Stimulated activated CD4-positive, alpha-beta T cell treated with anti-CD3 and anti-CD28 coated beads, Interleukin-4, amount 100 ng/mL, for 48 hours (primary cell): ENCODE measurements around the gene USP17L10.
"Not testable (repeated sequence)": the region's sequence is repeated elsewhere in the genome, so short reads cannot be mapped to it uniquely, and the experiment has no call there.

Experiments used
- DNase-seq, 2 donors: peaks; one replicate each; pipeline ENCODE4 v3.0.0-alpha.2; 2020; ENCODE audit warnings: low read depth in 2 of 2

USP17L10 gene, protein sequence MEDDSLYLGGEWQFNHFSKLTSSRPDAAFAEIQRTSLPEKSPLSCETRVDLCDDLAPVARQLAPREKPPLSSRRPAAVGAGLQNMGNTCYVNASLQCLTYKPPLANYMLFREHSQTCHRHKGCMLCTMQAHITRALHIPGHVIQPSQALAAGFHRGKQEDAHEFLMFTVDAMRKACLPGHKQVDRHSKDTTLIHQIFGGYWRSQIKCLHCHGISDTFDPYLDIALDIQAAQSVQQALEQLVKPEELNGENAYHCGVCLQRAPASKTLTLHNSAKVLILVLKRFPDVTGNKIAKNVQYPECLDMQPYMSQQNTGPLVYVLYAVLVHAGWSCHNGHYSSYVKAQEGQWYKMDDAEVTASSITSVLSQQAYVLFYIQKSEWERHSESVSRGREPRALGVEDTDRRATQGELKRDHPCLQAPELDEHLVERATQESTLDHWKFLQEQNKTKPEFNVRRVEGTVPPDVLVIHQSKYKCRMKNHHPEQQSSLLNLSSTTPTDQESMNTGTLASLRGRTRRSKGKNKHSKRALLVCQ

DNA sequence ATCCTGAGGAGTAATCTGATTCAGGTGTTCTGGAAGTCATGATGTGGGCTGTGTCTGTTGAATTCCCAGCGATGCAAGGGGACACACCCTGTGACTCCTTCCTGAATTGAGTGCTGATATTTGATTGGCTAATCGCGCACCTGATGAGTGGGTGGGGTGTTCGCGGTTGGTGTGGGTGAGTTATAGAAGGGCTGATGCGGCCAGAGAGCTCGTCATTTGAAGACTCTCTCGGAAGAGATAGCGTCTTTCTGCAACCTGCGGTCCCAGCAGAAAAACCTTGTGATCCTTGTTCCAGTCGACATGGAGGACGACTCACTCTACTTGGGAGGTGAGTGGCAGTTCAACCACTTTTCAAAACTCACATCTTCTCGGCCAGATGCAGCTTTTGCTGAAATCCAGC lies at the start of gene USP17L10:
TSS of gene USP17L10 (plus strand) at position 301 of the 400 bp plus-strand sequence. CDS start at position 301, 0 bp downstream.
- DNase-seq, result not testable (repeated sequence)

DNA sequence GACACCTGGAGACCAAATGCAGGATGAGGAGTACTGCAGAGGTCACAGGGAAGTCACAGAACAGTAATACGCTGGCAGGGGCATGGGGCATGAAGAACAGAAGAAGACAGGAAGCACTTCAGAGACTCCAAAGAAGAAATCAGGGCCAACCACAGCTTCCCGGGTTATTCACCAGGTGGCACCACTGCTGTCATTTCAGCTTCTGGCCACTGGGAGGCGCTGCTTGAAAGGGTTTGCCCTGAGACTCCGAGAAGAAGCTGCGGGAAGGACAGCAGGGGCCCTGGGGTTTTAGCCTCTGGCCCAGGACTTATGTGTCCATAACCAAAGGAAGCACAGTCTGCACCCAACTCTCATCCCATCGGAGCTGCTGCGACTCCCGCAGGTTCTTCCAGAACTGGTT lies 44.5 kb upstream of the USP17L10 start:
- DNase-seq, result not testable (repeated sequence)

DNA sequence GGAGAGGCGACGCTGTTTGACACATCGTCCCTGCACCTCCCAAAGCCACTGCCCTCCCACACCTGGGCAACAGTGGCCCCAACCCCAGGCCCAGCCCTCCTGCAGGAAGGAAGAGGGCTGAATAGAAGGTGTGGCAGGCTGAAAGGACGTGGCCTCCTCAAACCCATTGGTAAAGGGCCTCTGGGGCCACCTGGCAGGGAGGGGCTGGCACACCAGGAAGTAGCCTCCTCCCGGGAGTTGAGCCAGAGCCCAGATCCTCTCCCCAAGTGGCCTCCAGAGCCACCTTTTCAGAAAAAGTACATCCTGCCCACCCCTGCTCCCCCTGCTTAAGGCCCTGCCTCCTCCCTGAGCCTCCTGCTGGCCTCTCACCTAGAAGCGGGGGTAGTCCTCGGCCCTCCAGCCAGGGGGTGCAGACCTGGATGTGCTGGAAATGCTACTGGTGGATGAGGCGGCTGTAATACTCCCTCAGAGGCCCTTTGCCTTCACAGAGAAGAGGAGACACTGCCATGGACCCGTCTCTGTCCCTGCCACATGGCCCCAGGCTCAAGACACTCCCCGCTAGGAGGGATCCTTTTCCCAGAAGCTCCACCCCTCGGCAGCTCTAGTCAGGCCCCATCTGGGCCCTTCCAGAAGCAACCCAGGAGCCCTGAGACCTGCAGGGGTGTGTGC lies 40.5 kb upstream of the USP17L10 start, which contains the start of gene FAM90A26:
TSS of gene FAM90A26 (plus strand) at position 619 of the 669 bp plus-strand sequence. CDS start 2,764 bp downstream, outside the sequence.
- not testable (repeated sequence) for DNase-seq

DNA sequence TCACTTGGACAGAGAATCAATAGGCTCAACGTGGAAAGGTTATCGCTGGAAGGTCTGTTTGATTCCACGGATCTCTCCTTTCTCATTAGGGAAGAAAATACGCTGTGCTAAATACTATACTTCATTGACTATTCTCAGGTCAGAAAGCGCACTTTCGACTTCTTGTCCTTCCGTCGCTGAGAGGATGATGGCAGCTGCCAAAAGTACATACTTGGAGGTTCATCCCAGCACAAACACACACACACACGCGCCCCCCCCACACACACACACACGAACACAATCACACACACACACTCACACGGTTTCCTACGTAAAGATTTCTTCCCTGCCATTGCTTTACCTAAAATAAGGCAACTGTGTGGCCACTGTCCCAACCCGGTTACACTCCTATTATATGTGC lies 4.2 kb downstream of the USP17L10 start:
- not testable (repeated sequence) for DNase-seq

DNA sequence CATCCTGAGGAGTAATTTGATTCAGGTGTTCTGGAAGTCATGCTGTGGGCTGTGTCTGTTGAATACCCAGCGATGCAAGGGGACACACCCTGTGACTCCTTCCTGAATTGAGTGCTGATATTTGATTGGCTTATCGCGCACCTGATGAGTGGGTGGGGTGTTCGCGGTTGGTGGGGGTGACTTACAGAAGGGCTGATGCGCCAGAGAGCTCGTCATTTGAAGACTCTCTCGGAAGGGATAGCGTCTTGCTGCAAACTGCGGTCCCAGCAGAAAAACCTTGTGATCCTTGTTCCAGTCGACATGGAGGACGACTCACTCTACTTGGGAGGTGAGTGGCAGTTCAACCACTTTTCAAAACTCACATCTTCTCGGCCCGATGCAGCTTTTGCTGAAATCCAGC lies 4.6 kb downstream of the USP17L10 start, which contains the start of gene USP17L11:
TSS of gene USP17L11 (plus strand) at position 301 of the 400 bp plus-strand sequence. CDS start at position 301, 0 bp downstream.
- DNase-seq, result not testable (repeated sequence)

DNA sequence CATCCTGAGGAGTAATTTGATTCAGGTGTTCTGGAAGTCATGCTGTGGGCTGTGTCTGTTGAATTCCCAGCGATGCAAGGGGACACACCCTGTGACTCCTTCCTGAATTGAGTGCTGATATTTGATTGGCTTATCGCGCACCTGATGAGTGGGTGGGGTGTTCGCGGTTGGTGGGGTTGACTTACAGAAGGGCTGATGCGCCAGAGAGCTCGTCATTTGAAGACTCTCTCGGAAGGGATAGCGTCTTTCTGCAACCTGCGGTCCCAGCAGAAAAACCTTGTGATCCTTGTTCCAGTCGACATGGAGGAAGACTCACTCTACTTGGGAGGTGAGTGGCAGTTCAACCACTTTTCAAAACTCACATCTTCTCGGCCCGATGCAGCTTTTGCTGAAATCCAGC lies 9.4 kb downstream of the USP17L10 start, which contains the start of gene USP17L12:
TSS of gene USP17L12 (plus strand) at position 301 of the 400 bp plus-strand sequence. CDS start at position 301, 0 bp downstream.
- not testable (repeated sequence) for DNase-seq

DNA sequence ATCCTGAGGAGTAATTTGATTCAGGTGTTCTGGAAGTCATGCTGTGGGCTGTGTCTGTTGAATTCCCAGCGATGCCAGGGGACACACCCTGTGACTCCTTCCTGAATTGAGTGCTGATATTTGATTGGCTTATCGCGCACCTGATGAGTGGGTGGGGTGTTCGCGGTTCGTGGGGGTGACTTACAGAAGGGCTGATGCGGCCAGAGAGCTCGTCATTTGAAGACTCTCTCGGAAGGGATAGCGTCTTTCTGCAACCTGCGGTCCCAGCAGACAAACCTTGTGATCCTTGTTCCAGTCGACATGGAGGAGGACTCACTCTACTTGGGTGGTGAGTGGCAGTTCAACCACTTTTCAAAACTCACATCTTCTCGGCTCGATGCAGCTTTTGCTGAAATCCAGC lies 14.1 kb downstream of the USP17L10 start, which contains the start of gene USP17L13:
TSS of gene USP17L13 (plus strand) at position 301 of the 400 bp plus-strand sequence. CDS start at position 301, 0 bp downstream.
- DNase-seq, result not testable (repeated sequence)

GRCh38 chr4:9230249-9230648 lies 19.8 kb downstream of the USP17L10 start:
- not testable (repeated sequence) for DNase-seq

GRCh38 chr4:9234085-9234484 lies 23.6 kb downstream of the USP17L10 start, which contains the start of gene USP17L15:
Gene USP17L15 (plus strand): TSS chr4:9234385. CDS start chr4:9234385, 0 bp downstream.
- DNase-seq, result not testable (repeated sequence)

GRCh38 chr4:9238461-9238860 lies 28.0 kb downstream of the USP17L10 start:
- DNase-seq, result not testable (repeated sequence)

DNA sequence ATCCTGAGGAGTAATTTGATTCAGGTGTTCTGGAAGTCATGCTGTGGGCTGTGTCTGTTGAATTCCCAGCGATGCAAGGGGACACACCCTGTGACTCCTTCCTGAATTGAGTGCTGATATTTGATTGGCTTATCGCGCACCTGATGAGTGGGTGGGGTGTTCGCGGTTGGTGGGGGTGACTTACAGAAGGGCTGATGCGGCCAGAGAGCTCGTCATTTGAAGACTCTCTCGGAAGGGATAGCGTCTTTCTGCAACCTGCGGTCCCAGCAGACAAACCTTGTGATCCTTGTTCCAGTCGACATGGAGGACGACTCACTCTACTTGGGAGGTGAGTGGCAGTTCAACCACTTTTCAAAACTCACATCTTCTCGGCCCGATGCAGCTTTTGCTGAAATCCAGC lies 33.1 kb downstream of the USP17L10 start, which contains the start of gene USP17L17:
TSS of gene USP17L17 (plus strand) at position 301 of the 400 bp plus-strand sequence. CDS start at position 301, 0 bp downstream.
- DNase-seq, result not testable (repeated sequence)

DNA sequence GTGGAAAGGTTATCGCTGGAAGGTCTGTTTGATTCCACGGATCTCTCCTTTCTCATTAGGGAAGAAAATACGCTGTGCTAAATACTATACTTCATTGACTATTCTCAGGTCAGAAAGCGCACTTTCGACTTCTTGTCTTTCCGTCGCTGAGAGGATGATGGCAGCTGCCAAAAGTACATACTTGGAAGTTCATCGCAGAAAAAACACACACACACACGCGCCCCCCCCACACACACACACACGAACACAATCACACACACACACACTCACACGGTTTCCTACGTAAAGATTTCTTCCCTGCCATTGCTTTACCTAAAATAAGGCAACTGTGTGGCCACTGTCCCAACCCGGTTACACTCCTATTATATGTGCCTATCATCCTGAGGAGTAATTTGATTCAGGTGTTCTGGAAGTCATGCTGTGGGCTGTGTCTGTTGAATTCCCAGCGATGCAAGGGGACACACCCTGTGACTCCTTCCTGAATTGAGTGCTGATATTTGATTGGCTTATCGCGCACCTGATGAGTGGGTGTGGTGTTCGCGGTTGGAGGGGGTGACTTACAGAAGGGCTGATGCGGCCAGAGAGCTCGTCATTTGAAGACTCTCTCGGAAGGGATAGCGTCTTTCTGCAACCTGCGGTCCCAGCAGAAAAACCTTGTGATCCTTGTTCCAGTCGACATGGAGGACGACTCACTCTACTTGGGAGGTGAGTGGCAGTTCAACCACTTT lies 37.7 kb downstream of the USP17L10 start, which contains the start of gene USP17L18:
TSS of gene USP17L18 (plus strand) at position 678 of the 728 bp plus-strand sequence. CDS start at position 678, 0 bp downstream.
- not testable (repeated sequence) for DNase-seq

GRCh38 chr4:9253078-9253477 lies 42.6 kb downstream of the USP17L10 start, which contains the start of gene USP17L19:
Gene USP17L19 (plus strand): TSS chr4:9253378. CDS start chr4:9253378, 0 bp downstream.
- DNase-seq, result not testable (repeated sequence)

DNA sequence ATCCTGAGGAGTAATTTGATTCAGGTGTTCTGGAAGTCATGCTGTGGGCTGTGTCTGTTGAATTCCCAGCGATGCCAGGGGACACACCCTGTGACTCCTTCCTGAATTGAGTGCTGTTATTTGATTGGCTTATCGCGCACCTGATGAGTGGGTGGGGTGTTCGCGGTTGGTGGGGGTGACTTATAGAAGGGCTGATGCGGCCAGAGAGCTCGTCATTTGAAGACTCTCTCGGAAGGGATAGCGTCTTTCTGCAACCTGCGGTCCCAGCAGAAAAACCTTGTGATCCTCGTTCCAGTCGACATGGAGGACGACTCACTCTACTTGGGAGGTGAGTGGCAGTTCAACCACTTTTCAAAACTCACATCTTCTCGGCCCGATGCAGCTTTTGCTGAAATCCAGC lies 47.4 kb downstream of the USP17L10 start, which contains the start of gene USP17L20:
TSS of gene USP17L20 (plus strand) at position 301 of the 400 bp plus-strand sequence. CDS start at position 301, 0 bp downstream.
- not testable (repeated sequence) for DNase-seq
